GM23338 (cell line): ENCODE results near the gene FUT2.

Source experiments
- CREB1 ChIP-seq: fragments of 250-450 bp; sonication (Bioruptor Pico); IDR thresholded peaks from 2 replicates; pipeline ENCODE4 v1.5.0; 2020; ENCODE audit warnings: low read depth, mild to moderate bottlenecking, moderate library complexity
- EZH2 ChIP-seq: fragments of 200-600 bp; sonication (generic); IDR thresholded peaks from one replicate; pipeline ENCODE4 v1.8.0; 2017; ENCODE audit warnings: antibody characterized with exemption, mild to moderate bottlenecking, low read depth; ENCODE audit not compliant: unreplicated experiment
- TF ChIP-seq, protein P1 (sequence below), 2 experiments: fragments of 200-600 bp in 1 of 2; sonication (generic) in 1 of 2; conservative IDR thresholded peaks; 2 replicates each; pipeline versions ENCODE4 v1.5.1 to v1.6.1; 2016 to 2017; ENCODE audit warnings: antibody characterized with exemption in 2 of 2, low read depth in 2 of 2, mild to moderate bottlenecking in 2 of 2, moderate library complexity in 1 of 2

DNA sequence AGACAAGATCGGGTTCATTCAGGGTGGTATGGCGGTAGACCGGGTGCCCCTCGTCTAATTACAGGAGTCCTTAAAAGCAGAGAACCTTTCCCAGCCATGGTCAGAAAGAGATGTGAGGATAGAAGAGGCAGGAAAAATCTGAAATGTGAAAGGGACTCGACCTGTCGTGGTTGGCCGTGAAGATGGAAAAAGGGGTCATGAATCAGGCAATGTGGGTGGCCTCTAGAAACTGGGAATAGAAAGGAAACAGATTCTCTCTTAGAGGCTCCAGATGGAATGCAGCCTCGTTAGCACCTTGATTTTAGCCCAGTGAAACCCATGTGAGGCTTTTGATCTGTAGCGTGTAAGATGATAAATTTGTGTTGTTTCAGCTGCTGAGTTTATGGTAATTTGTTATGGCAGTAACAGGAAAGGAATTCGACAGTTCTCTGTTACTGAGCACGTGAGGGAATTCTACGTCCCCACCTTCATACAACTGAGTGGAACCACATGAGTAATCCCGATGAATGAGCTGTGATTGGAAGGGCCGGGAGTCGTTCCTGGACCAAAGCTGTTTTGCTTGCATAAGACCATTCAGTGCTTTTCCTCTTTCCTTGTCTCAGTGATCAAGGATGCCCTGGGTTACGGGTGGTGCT, 38.8 kb upstream of the FUT2 start:
- TF ChIP-seq, protein P1, sequence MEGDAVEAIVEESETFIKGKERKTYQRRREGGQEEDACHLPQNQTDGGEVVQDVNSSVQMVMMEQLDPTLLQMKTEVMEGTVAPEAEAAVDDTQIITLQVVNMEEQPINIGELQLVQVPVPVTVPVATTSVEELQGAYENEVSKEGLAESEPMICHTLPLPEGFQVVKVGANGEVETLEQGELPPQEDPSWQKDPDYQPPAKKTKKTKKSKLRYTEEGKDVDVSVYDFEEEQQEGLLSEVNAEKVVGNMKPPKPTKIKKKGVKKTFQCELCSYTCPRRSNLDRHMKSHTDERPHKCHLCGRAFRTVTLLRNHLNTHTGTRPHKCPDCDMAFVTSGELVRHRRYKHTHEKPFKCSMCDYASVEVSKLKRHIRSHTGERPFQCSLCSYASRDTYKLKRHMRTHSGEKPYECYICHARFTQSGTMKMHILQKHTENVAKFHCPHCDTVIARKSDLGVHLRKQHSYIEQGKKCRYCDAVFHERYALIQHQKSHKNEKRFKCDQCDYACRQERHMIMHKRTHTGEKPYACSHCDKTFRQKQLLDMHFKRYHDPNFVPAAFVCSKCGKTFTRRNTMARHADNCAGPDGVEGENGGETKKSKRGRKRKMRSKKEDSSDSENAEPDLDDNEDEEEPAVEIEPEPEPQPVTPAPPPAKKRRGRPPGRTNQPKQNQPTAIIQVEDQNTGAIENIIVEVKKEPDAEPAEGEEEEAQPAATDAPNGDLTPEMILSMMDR (conservative IDR thresholded peaks at IDR 0.05; ENCODE audit: low read depth in 2 of 2), result no peak
- TF ChIP-seq EZH2 (no peak), CREB1 (CRISPR knock-in tag) (no peak)
